ENCODE measurements around the gene RTL5.

GRCh38 chrX:72133851-72134546, 2.3 kb upstream of the RTL5 start:
- TF ChIP-seq CTCF (IDR thresholded peaks at IDR 0.05; ENCODE audit: borderline replicate concordance, extremely low read depth, low read length, poor library complexity, severe bottlenecking) = no peak
- TF ChIP-seq EZH2 (IDR thresholded peaks at IDR 0.05; ENCODE audit: borderline replicate concordance, low read depth, low read length, severe bottlenecking) = no peak

All from DND-41 (cell line).